ENCODE measurements around the gene ITGB8. TPM values are rescaled to one million over a fixed set of nuclear protein-coding genes. Genes with fewer than 3 reads are reported as not detected.

The ITGB8 gene
- total RNA-seq, 1 donor from 2014 or later: 12.5 TPM

DNA sequence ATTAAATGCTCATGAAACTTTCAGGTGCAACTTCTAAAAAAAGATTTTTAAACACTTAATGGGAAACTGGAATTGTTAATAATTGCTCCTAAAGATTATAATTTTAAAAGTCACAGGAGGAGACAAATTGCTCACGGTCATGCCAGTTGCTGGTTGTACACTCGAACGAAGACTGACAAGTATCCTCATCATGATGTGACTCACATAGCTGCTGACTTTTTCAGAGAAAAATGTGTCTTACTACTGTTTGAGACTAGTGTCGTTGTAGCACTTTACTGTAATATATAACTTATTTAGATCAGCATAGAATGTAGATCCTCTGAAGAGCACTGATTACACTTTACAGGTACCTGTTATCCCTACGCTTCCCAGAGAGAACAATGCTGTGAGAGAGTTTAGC, 79.3 kb downstream of the ITGB8 start:
- peaks cover 0 to 2% (median 0%) of the 10 kb centered on the region in 3 donors for H3K4me1 ChIP-seq (ENCODE audit: control insufficient read depth in 3 of 3, insufficient read depth in 3 of 3, low read length in 3 of 3)
- no peak overlapping the region for H3K4me3 ChIP-seq (ENCODE audit: low read length in 3 of 3)
- no peak overlapping the region for H3K27ac ChIP-seq (ENCODE audit: low read depth, low read length)
- no peaks in the 10 kb centered on the region for H3K27me3 ChIP-seq (ENCODE audit: control insufficient read depth in 3 of 3, insufficient read depth in 3 of 3, low read length in 3 of 3)
- no peaks in the 10 kb centered on the region for H3K36me3 ChIP-seq (ENCODE audit: control insufficient read depth in 3 of 3, insufficient read depth in 3 of 3, low read length in 3 of 3)
- H3K9me3 ChIP-seq (ENCODE audit: control insufficient read depth in 3 of 3, low read length in 3 of 3): no peaks in the 10 kb centered on the region
- no peak overlapping the region for H3K9ac ChIP-seq (ENCODE audit: low read depth in 1 of 3, low read length in 3 of 3)

DNA sequence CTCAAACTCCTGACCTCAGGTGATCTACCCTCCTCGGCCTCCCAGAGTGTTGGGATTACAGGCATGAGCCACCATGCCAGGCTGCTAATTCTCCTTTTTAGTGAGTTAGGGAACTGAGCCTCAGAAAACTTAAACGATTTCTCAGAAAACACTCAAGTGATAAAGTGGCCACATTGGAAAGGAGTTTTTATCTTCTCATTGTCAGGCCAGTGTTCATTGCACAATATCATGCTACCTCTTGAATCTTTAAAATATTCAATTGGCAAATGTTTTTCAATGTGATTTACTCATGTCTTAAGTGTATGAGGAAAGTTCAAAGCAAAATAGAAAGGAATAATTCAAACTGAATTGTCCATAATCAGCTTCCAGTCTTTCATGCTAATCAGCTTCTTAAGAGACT, 80.7 kb downstream of the ITGB8 start:
- no peaks in the 10 kb centered on the region for H3K27me3 ChIP-seq (ENCODE audit: control insufficient read depth in 3 of 3, insufficient read depth in 3 of 3, low read length in 3 of 3)
- H3K4me1 ChIP-seq (ENCODE audit: control insufficient read depth in 3 of 3, insufficient read depth in 3 of 3, low read length in 3 of 3): peaks cover 0 to 2% (median 0%) of the 10 kb centered on the region in 3 donors
- no peaks in the 10 kb centered on the region for H3K36me3 ChIP-seq (ENCODE audit: control insufficient read depth in 3 of 3, insufficient read depth in 3 of 3, low read length in 3 of 3)
- H3K4me3 ChIP-seq (ENCODE audit: low read length in 3 of 3): no peak overlapping the region
- no peak overlapping the region for H3K9ac ChIP-seq (ENCODE audit: low read depth in 1 of 3, low read length in 3 of 3)
- no peak overlapping the region for H3K27ac ChIP-seq (ENCODE audit: low read depth, low read length)
- no peaks in the 10 kb centered on the region for H3K9me3 ChIP-seq (ENCODE audit: control insufficient read depth in 3 of 3, low read length in 3 of 3)

DNA sequence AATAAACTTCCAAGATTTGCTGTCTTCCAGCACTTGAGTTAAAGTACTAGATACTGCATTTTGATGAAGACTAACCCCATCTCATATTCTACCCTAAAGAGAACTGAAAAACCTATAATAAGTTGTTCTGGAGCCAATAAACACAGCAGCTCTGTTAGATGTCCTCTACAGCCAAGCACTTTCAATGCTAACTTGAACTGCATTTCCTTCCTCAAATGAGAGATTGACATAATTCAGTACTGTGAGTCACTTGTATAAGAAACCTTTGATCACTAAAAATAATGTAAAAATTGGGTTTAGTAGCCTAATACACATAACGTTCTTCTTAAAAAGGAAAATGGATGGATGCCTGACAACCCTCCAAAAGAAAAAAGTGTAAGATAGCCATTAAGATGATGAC, 81.3 kb downstream of the ITGB8 start:
- H3K27me3 ChIP-seq (ENCODE audit: control insufficient read depth in 3 of 3, insufficient read depth in 3 of 3, low read length in 3 of 3): no peaks in the 10 kb centered on the region

DNA sequence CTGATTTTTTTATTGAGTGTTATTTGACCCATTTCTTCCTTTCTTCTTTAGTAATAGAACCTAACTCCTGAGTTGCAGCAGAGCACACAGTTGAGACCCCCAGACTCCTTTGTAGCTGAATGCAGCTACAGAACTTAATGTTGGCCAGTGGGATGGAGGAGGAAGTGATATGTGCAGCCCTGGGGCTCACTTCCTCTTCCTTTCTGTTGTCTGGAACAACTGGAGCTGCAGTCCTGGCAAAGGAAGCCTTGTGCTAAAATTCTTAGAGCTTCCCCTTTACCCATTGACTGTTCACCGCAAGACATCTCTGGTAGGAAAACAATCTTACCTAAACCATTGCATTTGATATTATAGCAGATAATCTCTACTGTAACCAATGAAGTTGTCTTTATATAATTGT, 86.6 kb downstream of the ITGB8 start:
- H3K9ac ChIP-seq (ENCODE audit: low read depth in 1 of 3, low read length in 3 of 3): no peak overlapping the region
- H3K36me3 ChIP-seq (ENCODE audit: control insufficient read depth in 3 of 3, insufficient read depth in 3 of 3, low read length in 3 of 3): no peaks in the 10 kb centered on the region
- no peaks in the 10 kb centered on the region for H3K9me3 ChIP-seq (ENCODE audit: control insufficient read depth in 3 of 3, low read length in 3 of 3)
- no peak overlapping the region for H3K27ac ChIP-seq (ENCODE audit: low read depth, low read length)
- no peaks in the 10 kb centered on the region for H3K4me1 ChIP-seq (ENCODE audit: control insufficient read depth in 3 of 3, insufficient read depth in 3 of 3, low read length in 3 of 3)
- H3K4me3 ChIP-seq (ENCODE audit: low read length in 3 of 3): no peak overlapping the region
- no peaks in the 10 kb centered on the region for H3K27me3 ChIP-seq (ENCODE audit: control insufficient read depth in 3 of 3, insufficient read depth in 3 of 3, low read length in 3 of 3)

More for the DNA sequence above, 81.3 kb downstream of the ITGB8 start:
- Histone ChIP-seq H3K9me3 (ENCODE audit: control insufficient read depth in 3 of 3, low read length in 3 of 3) (no peaks in the 10 kb centered on the region), H3K9ac (ENCODE audit: low read depth in 1 of 3, low read length in 3 of 3) (no peak overlapping the region), H3K27ac (ENCODE audit: low read depth, low read length) (no peak overlapping the region), H3K36me3 (ENCODE audit: control insufficient read depth in 3 of 3, insufficient read depth in 3 of 3, low read length in 3 of 3) (no peaks in the 10 kb centered on the region), H3K4me3 (ENCODE audit: low read length in 3 of 3) (no peak overlapping the region), H3K4me1 (ENCODE audit: control insufficient read depth in 3 of 3, insufficient read depth in 3 of 3, low read length in 3 of 3) (peaks cover 0 to 2% (median 0%) of the 10 kb centered on the region in 3 donors)

DNA sequence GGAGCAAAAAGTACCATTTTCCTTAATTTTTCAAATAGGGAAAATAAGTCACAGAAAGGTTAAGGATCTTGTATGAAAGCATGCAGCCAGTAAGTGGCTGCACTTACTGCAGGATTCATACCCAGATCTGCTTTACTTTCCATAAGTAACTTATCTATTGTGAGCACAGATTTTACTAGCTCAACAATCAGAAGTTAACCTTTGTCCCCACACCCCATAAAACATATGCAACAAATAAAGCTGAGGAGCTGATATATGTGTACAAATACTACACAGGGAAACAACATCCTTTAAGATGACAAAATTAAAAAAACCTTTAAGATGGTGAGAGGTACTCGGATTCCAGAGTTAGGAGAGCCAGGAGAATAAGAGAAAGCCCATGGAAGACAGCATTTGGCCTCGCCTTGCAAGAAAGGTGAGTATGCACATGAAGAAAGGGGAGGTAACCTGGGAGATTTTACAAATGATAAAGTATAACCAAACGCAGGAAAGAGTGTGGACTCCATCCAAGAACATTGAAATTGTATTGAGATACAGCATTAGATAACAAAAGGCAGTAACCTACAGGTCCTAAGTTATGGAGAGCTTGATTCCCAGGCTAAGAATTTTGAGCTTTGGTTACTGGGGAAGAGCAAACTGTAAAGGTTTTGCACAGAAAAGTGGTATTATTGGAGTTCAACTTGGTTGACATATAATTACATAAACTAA, 87.1 kb downstream of the ITGB8 start:
- Histone ChIP-seq H3K4me1 (ENCODE audit: control insufficient read depth in 3 of 3, insufficient read depth in 3 of 3, low read length in 3 of 3) (no peaks in the 10 kb centered on the region), H3K36me3 (ENCODE audit: control insufficient read depth in 3 of 3, insufficient read depth in 3 of 3, low read length in 3 of 3) (no peaks in the 10 kb centered on the region), H3K9me3 (ENCODE audit: control insufficient read depth in 3 of 3, low read length in 3 of 3) (no peaks in the 10 kb centered on the region), H3K4me3 (ENCODE audit: low read length in 3 of 3) (no peak overlapping the region), H3K9ac (ENCODE audit: low read depth in 1 of 3, low read length in 3 of 3) (no peak overlapping the region), H3K27me3 (ENCODE audit: control insufficient read depth in 3 of 3, insufficient read depth in 3 of 3, low read length in 3 of 3) (no peaks in the 10 kb centered on the region), H3K27ac (ENCODE audit: low read depth, low read length) (no peak overlapping the region)

DNA sequence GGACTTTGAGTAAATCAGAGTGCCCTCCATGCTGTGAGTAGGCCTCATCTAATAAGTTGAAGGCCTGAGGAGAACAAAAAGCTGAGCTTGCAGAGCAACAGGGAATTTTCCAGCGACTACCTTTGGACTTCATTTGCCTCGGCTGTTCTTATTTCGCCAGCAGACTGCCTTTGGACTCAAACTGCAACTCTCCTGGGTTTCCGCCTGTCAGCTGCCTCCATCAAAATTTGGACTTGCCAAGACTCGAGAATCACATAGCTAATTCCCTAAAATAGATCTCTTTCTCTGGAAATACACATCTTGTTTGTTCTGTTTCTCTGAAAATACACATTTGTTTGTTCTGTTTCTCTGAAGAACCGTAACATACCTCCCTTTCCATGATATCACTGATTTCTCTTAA, 93.8 kb downstream of the ITGB8 start:
- no peak overlapping the region for H3K4me3 ChIP-seq (ENCODE audit: low read length in 3 of 3)
- H3K36me3 ChIP-seq (ENCODE audit: control insufficient read depth in 3 of 3, insufficient read depth in 3 of 3, low read length in 3 of 3): no peaks in the 10 kb centered on the region
- H3K27ac ChIP-seq (ENCODE audit: low read depth, low read length): no peak overlapping the region
- no peak overlapping the region for H3K9ac ChIP-seq (ENCODE audit: low read depth in 1 of 3, low read length in 3 of 3)
- no peaks in the 10 kb centered on the region for H3K9me3 ChIP-seq (ENCODE audit: control insufficient read depth in 3 of 3, low read length in 3 of 3)
- no peaks in the 10 kb centered on the region for H3K27me3 ChIP-seq (ENCODE audit: control insufficient read depth in 3 of 3, insufficient read depth in 3 of 3, low read length in 3 of 3)
- no peaks in the 10 kb centered on the region for H3K4me1 ChIP-seq (ENCODE audit: control insufficient read depth in 3 of 3, insufficient read depth in 3 of 3, low read length in 3 of 3)

DNA sequence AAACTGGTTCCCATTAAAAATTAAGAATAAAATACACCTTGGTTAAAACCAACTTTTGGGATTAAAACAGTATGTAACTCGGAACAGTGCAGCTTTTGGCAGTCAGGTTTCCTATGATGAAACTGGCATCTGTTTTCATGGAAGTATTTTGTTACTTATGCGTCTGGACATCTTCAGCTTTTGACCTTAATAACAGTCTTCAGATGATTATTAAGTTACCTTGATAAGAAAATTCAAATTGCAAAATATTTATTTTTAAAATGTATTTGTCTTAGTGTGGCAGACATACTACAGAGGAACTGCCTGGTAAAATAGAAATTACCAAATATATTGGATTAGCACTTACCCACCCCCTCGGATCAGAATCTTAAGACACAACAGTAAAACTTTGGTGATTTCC, 100.0 kb downstream of the ITGB8 start:
- no peaks in the 10 kb centered on the region for H3K4me1 ChIP-seq (ENCODE audit: control insufficient read depth in 3 of 3, insufficient read depth in 3 of 3, low read length in 3 of 3)
- no peak overlapping the region for H3K4me3 ChIP-seq (ENCODE audit: low read length in 3 of 3)
- no peak overlapping the region for H3K9ac ChIP-seq (ENCODE audit: low read depth in 1 of 3, low read length in 3 of 3)
- no peaks in the 10 kb centered on the region for H3K9me3 ChIP-seq (ENCODE audit: control insufficient read depth in 3 of 3, low read length in 3 of 3)
- H3K36me3 ChIP-seq (ENCODE audit: control insufficient read depth in 3 of 3, insufficient read depth in 3 of 3, low read length in 3 of 3): no peaks in the 10 kb centered on the region
- H3K27me3 ChIP-seq (ENCODE audit: control insufficient read depth in 3 of 3, insufficient read depth in 3 of 3, low read length in 3 of 3): no peaks in the 10 kb centered on the region
- no peak overlapping the region for H3K27ac ChIP-seq (ENCODE audit: low read depth, low read length)

DNA sequence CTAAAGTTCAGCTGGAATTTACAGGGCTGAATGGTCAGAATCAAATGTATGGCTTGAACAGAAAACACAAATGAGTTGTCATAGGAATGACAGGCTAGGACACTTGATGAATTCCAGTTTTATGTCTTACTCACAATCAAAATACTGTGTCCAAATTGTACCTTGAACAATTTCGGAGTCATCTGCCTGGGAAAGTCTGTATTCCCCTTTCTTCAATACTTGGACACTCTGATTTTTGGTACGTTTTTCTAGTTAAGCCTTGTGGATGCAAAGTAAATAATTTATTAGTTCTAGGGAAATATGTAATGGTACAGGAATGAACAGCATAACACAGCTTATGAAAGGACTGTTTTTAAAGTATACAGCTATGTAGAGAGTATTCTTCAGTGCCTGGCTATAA, 100.4 kb downstream of the ITGB8 start:
- Histone ChIP-seq H3K4me1 (ENCODE audit: control insufficient read depth in 3 of 3, insufficient read depth in 3 of 3, low read length in 3 of 3) (no peaks in the 10 kb centered on the region), H3K27me3 (ENCODE audit: control insufficient read depth in 3 of 3, insufficient read depth in 3 of 3, low read length in 3 of 3) (no peaks in the 10 kb centered on the region), H3K9ac (ENCODE audit: low read depth in 1 of 3, low read length in 3 of 3) (no peak overlapping the region), H3K4me3 (ENCODE audit: low read length in 3 of 3) (no peak overlapping the region), H3K9me3 (ENCODE audit: control insufficient read depth in 3 of 3, low read length in 3 of 3) (no peaks in the 10 kb centered on the region), H3K27ac (ENCODE audit: low read depth, low read length) (no peak overlapping the region), H3K36me3 (ENCODE audit: control insufficient read depth in 3 of 3, insufficient read depth in 3 of 3, low read length in 3 of 3) (no peaks in the 10 kb centered on the region)

DNA sequence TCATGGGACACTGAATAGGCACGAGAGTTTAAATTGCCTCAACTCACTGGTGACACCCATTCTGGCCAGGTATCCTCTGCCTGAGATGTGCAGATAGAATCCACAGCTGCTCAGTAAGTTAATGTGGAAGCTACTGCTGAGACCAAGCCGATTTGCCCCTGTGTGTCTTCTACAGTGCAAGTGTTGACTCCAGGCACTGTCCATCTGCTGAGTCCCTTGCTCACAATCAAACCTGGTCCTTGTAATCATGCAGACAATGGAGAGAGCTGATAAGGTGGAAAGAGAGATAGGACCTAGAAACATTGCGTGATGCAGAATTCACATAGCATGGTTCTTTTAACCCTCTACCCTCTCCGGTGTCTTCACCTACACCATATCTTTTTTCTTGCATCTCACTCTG, 101.4 kb downstream of the ITGB8 start:
- Histone ChIP-seq H3K4me1 (ENCODE audit: control insufficient read depth in 3 of 3, insufficient read depth in 3 of 3, low read length in 3 of 3) (no peaks in the 10 kb centered on the region), H3K27me3 (ENCODE audit: control insufficient read depth in 3 of 3, insufficient read depth in 3 of 3, low read length in 3 of 3) (no peaks in the 10 kb centered on the region), H3K9me3 (ENCODE audit: control insufficient read depth in 3 of 3, low read length in 3 of 3) (no peaks in the 10 kb centered on the region)

DNA sequence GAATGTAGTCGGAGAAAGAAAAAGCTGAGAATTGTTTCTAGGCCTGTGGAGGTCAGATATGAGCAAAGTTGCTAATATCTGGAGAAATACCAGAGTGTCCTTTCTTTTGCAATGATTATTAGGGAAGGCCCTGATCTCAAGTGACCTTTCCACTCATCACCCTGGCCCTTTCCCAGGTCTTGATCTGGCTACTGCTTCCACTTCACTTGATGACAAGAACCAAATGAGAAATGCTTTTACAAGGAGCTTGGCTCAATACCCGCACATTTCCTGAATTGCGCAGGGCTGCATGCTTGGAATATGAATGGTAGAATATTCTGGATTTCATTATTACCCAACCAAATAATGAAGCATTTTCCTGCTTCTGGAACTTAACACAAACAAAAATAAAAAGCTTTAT, 104.6 kb downstream of the ITGB8 start:
- Histone ChIP-seq H3K4me1 (ENCODE audit: control insufficient read depth in 3 of 3, insufficient read depth in 3 of 3, low read length in 3 of 3) (no peaks in the 10 kb centered on the region), H3K27ac (ENCODE audit: low read depth, low read length) (no peak overlapping the region), H3K4me3 (ENCODE audit: low read length in 3 of 3) (no peak overlapping the region), H3K27me3 (ENCODE audit: control insufficient read depth in 3 of 3, insufficient read depth in 3 of 3, low read length in 3 of 3) (no peaks in the 10 kb centered on the region), H3K9ac (ENCODE audit: low read depth in 1 of 3, low read length in 3 of 3) (no peak overlapping the region), H3K36me3 (ENCODE audit: control insufficient read depth in 3 of 3, insufficient read depth in 3 of 3, low read length in 3 of 3) (no peaks in the 10 kb centered on the region), H3K9me3 (ENCODE audit: control insufficient read depth in 3 of 3, low read length in 3 of 3) (no peaks in the 10 kb centered on the region)

More for the DNA sequence above, 101.4 kb downstream of the ITGB8 start:
- no peak overlapping the region for H3K9ac ChIP-seq (ENCODE audit: low read depth in 1 of 3, low read length in 3 of 3)
- no peak overlapping the region for H3K27ac ChIP-seq (ENCODE audit: low read depth, low read length)
- H3K36me3 ChIP-seq (ENCODE audit: control insufficient read depth in 3 of 3, insufficient read depth in 3 of 3, low read length in 3 of 3): no peaks in the 10 kb centered on the region
- H3K4me3 ChIP-seq (ENCODE audit: low read length in 3 of 3): no peak overlapping the region
